HG03025 (cell line): Measurements from ENCODE around the gene SPR.
A peak's percentile ranks its signal among the peaks of the same experiment; 100 is the strongest.

Source experiments
- ATAC-seq: cut with Tn5 transposase; IDR thresholded peaks from one replicate; pipeline ENCODE4 v1.9.1; 2021; ENCODE audit warnings: mild to moderate bottlenecking, moderate library complexity; ENCODE audit not compliant: unreplicated experiment, low FRiP score

SPR gene

GRCh38 chr2:72887032-72887739, at the start of gene SPR:
SPR (plus strand) TSS chr2:72887408; CDS start chr2:72887433, 25 bp downstream.
- ATAC-seq = peak; percentile 87

GRCh38 chr2:72840066-72840465, 47.1 kb upstream of the SPR start:
- no peak for ATAC-seq

- no peak for ATAC-seq
Observed at GRCh38 chr2:72841462-72842125, 45.6 kb upstream of the SPR start.

GRCh38 chr2:72843301-72843700, 43.9 kb upstream of the SPR start:
- ATAC-seq = no peak

- peak; percentile 79 for ATAC-seq
Observed at GRCh38 chr2:72846171-72847095, 40.8 kb upstream of the SPR start.

- no peak for ATAC-seq
Observed at GRCh38 chr2:72847534-72848315, 39.5 kb upstream of the SPR start.

- no peak for ATAC-seq
Observed at GRCh38 chr2:72848436-72849137, 38.6 kb upstream of the SPR start.

- ATAC-seq = no peak
Observed at GRCh38 chr2:72849138-72849462, 38.1 kb upstream of the SPR start.

- no peak for ATAC-seq
Observed at GRCh38 chr2:72851333-72851732, 35.9 kb upstream of the SPR start.

- ATAC-seq = peak; percentile 71
Observed at GRCh38 chr2:72859831-72860262, 27.4 kb upstream of the SPR start.

- ATAC-seq = peak; percentile 89
Observed at GRCh38 chr2:72862239-72862988, 24.8 kb upstream of the SPR start.

- no peak for ATAC-seq
Observed at GRCh38 chr2:72863046-72863445, 24.2 kb upstream of the SPR start.

- no peak for ATAC-seq
Observed at GRCh38 chr2:72864500-72864899, 22.7 kb upstream of the SPR start.

GRCh38 chr2:72871060-72871459, 16.1 kb upstream of the SPR start:
- ATAC-seq = no peak

- no peak for ATAC-seq
Observed at GRCh38 chr2:72871880-72872279, 15.3 kb upstream of the SPR start.

GRCh38 chr2:72883356-72883962, 3.7 kb upstream of the SPR start:
- no peak for ATAC-seq

GRCh38 chr2:72886505-72887031, 640 bp upstream of the SPR start:
- no peak for ATAC-seq

- ATAC-seq = peak; percentile 44
Observed at GRCh38 chr2:72887740-72888437, 681 bp downstream of the SPR start.
